GM04503 (cell line): Measurements from ENCODE around the gene DUSP15.
"Not testable (repeated sequence)": the region's sequence is repeated elsewhere in the genome, so short reads cannot be mapped to it uniquely, and the experiment has no call there.

Source experiments
- DNase-seq: peaks from one replicate; pipeline ENCODE4 v3.0.0-alpha.2; 2012; ENCODE audit warnings: low read depth

The DUSP15 gene

DNA sequence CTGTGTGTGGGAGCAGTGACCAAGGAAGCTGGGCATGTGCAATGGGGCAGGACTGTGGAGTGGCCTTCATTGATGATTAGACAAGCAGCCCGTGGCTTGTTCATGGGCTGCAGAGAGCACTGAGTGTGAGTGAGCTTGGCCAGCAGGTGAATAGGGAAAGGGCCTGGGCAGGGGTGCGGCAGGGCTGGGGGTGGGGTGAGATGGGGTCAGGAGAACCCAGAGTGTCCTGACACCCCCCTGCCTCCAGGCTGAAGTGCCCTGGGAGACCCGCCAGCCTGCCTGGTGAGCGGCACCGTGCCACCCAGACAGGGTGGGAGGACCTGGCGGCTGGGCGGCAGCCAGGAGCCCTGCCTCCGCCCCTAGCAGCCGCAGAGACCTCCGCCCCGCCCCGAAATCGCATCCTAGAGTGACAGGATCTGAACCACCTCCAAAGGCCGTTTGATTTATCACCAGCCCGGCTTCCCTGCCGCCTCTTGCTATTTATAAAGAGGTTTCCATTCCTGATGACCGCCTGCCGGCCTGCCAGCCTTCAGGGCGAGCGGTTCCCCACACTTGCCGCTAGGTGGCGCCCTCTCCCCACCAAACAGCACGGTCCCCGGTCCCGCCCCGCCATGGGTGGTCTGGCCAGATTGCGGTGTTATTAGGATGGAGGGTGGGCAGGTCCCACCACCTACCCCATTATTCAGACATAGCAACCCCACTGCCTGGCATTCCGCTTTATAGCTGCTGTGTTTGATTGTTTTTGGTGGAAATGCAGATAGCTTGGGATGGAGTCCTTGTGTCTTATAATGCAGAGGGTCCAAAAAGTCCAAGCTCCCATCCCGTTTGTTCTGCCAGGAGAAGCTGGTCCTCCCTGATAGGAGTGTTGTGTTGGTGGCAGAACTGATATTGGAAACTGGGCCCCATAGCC lies 47.7 kb downstream of the DUSP15 start:
- no peak for DNase-seq

- no peak for DNase-seq
Measured at GRCh38 chr20:31821427-31821826, 48.9 kb downstream of the DUSP15 start.

DNA sequence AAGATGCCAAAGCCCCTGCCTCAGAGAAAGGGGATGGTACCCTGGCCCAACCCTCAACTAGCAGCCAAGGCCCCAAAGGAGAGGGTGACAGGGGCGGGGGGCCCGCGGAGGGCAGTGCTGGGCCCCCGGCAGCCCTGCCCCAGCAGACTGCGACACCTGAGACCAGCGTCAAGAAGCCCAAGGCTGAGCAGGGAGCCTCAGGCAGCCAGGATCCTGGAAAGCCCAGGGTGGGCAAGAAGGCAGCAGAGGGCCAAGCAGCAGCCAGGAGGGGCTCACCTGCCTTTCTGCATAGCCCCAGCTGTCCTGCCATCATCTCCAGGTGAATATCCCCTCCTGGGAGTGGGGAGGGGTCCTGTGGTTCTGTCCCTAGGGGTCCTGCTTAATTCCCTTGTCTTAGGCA lies 50.1 kb downstream of the DUSP15 start:
- DNase-seq = no peak

DNA sequence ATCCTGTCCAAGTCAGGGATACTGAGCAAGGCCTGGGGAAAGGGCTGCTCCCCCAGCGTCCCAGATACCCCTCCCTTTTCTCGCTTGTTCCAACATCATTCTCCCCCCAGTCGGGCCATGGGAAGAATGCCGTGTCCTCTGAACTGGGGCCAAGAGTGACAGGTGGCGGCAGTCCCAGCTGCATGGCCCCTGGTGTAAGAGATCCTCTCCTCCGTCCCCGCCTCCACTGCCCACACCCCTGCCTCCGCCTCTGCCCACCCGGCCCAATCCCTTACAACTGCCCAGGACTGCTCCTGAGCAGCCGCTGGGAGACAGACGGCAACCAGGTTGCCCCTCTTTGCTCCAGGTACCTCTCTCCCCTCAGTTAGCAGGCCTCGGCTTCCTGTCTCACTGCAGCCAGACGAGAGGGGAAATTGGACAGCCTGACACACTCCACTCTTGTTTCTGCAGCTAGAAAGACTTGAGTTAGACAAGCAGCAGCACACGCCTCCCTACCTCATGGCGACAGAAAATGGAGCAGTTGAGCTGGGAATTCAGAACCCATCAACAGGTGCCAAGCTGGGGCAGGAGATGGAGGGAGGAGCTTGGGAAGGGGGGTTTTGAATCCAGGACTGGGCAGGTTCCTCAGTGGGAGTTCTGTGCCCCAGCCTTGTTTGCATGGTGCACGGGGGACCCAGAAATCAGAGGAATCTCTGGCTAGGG lies 51.1 kb downstream of the DUSP15 start, which contains the start of gene MYLK2:
MYLK2 (plus strand) TSS at position 274 of the 702 bp plus-strand sequence; CDS start at position 499, 225 bp downstream.
- DNase-seq = no peak

GRCh38 chr20:31818376-31818908 lies 51.9 kb downstream of the DUSP15 start:
- DNase-seq = no peak

DNA sequence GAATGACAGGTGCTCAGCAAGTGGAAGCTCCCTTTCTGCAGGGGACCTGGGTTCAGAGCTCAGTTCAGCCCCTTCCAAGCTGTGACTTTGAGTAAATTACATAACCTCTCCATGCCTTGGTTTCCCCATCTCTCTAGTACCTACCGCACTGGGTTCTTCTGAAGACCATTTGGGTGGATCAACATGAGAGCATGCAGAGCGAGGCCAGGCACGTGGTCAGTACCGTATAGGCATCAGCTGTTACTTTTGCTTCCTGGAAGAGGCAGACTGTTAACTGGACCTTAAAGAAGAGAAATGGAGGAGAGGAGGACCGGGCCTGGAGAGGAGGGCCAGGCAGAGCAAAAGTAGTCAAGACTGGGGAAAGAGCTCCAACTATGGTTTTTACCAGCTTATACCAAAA lies 52.9 kb downstream of the DUSP15 start:
- no peak for DNase-seq

DNA sequence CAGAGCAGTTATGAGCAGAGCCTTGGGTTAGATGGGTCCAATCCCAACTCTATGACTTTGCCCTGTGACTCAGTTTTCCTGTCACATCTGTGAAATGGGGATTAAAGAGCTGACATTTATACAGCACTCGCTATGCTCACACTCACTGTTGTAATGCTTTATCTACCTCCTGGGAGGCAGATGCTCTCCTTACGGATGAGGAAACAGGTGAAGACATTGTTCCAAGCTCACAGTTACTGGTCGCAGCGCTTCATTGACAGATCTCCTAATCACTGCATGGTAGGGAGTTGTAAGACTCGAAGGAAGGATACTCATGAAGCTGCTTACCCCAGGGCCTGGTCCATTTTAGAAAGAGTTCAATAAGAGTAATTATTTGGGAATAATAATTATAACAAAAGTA lies 54.1 kb downstream of the DUSP15 start:
- no peak for DNase-seq

- no peak for DNase-seq
Measured at GRCh38 chr20:31815408-31816188, 54.7 kb downstream of the DUSP15 start.

GRCh38 chr20:31814142-31814541 lies 56.2 kb downstream of the DUSP15 start:
- not testable (repeated sequence) for DNase-seq

DNA sequence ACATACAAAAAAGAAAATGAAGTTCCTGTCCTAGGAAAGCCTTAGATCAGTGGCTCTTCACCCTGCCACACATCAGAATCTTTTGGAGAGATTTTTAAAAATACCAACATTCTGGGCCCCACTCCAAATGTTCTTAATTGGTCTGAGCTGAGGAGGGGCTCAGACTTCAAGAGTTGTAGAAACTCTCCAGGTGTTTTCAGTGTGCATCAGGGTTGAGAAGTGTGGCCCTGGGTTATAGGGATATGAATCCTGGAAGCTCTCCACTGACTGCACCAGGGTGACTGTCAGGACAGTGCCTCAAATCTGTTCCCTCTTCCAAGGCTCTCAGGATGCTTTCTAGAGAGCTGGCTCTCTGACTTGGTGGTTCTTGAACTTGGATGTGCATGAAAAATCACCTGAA lies 56.7 kb downstream of the DUSP15 start:
- DNase-seq = no peak

GRCh38 chr20:31811796-31812728 lies 58.3 kb downstream of the DUSP15 start:
- DNase-seq = no peak

DNA sequence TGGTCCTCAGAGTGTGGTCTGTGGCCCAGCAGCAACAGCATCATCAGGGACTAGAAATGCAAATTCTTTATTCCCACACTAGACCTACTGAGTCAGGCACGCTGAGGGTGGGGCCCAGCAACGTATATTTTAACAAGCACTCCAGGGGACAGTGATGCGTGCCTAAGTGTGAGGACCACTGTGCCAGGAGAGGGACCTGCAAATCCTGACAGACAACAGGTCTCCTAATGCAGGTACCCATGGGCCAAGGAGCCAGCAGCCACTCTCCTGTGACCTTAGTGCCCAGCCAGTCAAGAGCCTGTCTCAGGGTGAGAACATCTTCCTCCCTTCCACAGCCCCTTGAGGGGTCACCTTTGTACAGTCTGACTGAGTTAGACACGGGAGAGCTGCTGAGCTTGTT lies 59.1 kb downstream of the DUSP15 start:
- no peak for DNase-seq
